NB4 (cell line): Measurements from ENCODE around the gene ZNF778.

Experiments
- DNase-seq: peaks from one replicate; pipeline ENCODE4 v3.0.0; 2010; ENCODE audit warnings: low read depth
- H3K4me3 ChIP-seq: one replicate; pipeline ENCODE4 v1.5.1; 2011; ENCODE audit warnings: mild to moderate bottlenecking, low read depth, low read length, moderate library complexity
- CTCF ChIP-seq: IDR thresholded peaks from one replicate; pipeline ENCODE4 v1.5.1; 2012; ENCODE audit warnings: low read depth, low read length
- MAX ChIP-seq: IDR thresholded peaks from 2 replicates; pipeline ENCODE4 v1.6.1; 2011; ENCODE audit warnings: low read depth, low read length
- MYC ChIP-seq: IDR thresholded peaks from 2 replicates; pipeline ENCODE4 v1.6.1; 2011; ENCODE audit warnings: low read depth, low read length
- POLR2A ChIP-seq: IDR thresholded peaks from 2 replicates; pipeline ENCODE4 v1.6.1; 2011; ENCODE audit warnings: mild to moderate bottlenecking; ENCODE audit not compliant: insufficient read length; ENCODE audit errors: extremely low read depth

Gene ZNF778

GRCh38 chr16:89192956-89193575 lies 24.4 kb upstream of the ZNF778 start:
- DNase-seq: peak; percentile 91
- TF ChIP-seq MYC (no peak), MAX (no peak), POLR2A (no peak), CTCF (no peak)
- H3K4me3 ChIP-seq: no peak overlapping the region

GRCh38 chr16:89193576-89194293 lies 23.8 kb upstream of the ZNF778 start:
- TF ChIP-seq MAX: no peak
- no peak for TF ChIP-seq MYC
- TF ChIP-seq POLR2A: no peak
- no peak for TF ChIP-seq CTCF
- DNase-seq: peak; percentile 27
- H3K4me3 ChIP-seq: no peak overlapping the region

- peak; percentile 53 for DNase-seq
- no peak overlapping the region for H3K4me3 ChIP-seq
- no peak for TF ChIP-seq POLR2A
- no peak for TF ChIP-seq CTCF
These were observed 22.9 kb upstream of the ZNF778 start for GRCh38 chr16:89194340-89195311.

DNA sequence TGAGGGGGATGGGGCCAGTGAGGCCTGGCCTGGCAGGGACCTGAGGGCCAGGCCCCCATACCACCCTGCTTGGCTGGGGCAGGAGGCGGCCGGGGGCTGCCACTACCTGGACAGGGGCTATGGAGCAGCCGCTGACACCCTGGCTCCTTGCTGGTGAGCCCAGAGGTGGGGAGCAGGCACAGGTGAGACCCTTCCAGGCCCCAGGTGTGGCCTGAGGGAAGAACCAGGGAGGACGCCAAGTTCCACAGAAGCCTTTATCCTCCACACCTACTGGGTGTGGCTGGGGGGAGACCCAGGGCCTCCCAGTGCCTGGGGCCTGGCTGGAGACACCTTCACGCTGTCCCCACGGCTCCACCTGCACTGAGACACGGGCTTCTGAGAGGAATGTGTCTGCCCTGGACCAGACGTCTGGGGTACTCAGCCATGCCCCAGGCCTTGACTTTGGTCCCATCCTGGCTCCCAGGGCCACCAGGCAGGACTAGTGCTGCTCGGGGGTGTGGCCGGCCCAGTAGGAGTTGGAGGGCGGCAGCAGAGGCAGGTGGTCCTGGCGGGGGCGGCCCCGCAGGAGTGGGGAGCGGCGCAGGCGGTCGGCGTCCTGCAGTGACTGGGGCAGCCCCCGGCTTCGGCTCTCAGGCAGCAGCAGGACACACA lies 21.9 kb upstream of the ZNF778 start:
- no peak overlapping the region for H3K4me3 ChIP-seq
- no peak for DNase-seq
- no peak for TF ChIP-seq MAX
- no peak for TF ChIP-seq CTCF
- TF ChIP-seq MYC: no peak
- no peak for TF ChIP-seq POLR2A

DNA sequence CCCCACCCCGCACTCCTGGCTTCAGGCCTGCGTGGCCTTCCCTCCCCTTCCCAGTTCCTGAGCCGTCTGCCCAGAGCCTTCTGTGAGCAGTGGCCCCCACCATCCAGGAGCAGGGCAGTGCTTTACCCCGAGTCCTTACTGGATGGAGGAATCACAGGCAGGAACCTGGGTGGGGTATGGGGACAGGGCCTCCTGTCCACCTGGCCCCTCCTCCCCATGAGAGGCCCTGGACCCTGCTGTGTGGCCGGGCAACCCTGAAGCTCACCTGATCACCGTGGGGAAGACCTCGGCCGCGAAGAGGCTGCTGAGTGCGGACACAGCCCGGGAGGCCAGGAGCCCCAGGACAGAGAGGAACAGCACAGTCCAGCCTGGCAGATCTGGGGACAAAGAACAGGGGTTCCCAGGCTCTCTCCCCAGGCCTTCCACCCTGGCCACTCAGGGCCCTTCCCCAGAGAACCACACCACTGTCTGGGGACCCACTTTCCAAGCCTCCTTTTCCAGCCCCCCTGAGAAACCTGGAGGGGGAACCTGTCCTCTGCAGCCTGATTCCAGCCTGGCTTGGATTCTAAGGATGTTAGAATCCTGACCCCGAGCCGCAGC lies 20.4 kb upstream of the ZNF778 start:
- no peak for DNase-seq
- no peak for TF ChIP-seq POLR2A
- no peak for TF ChIP-seq CTCF
- no peak for TF ChIP-seq MYC
- no peak for TF ChIP-seq MAX
- H3K4me3 ChIP-seq: no peak overlapping the region
